Panc1 (cell line): ENCODE results near the gene CHAF1B. TPM values are rescaled to one million over a fixed set of nuclear protein-coding genes. Genes with fewer than 3 reads are reported as not detected.

Source experiments
- ATAC-seq: fragments of 200-7000 bp; cut with Tn5 transposase; 2 replicates; pipeline ENCODE4 v1.9.1; 2020; ENCODE audit warnings: mild to moderate bottlenecking, moderate library complexity
- Bru-seq: library from RNA; stranded (reverse); fragments of 400-500 nt; gene quantifications from one replicate; lab custom pipeline; 2021; lab: Mats Ljungman, UMichigan
- BruChase-seq, 2 experiments: library from RNA; stranded (reverse); fragments of 400-500 nt; gene quantifications; one replicate each; lab custom pipeline; 2021; lab: Mats Ljungman, UMichigan
- BruUV-seq: library from RNA; stranded (reverse); fragments of 400-500 nt; replicated peaks from 2 replicates; lab custom pipeline; 2021; lab: Mats Ljungman, UMichigan
- CTCF ChIA-PET: fragments of 300-600 bp; sonication (Branson Sonifier 250); formaldehyde crosslinking; loops from one replicate; lab custom pipeline; 2022; ENCODE audit warnings: antibody characterized with exemption; lab: Charles Lee
- POLR2A ChIA-PET: fragments of 300-600 bp; sonication (Branson Sonifier 250); formaldehyde crosslinking; loops from one replicate; lab custom pipeline; 2022; ENCODE audit warnings: antibody characterized with exemption; lab: Charles Lee
- DNase-seq: peaks from one replicate; pipeline ENCODE4 v3.0.0-alpha.2; 2010; ENCODE audit warnings: low read depth, low spot score
- H3K27ac ChIP-seq: 2 replicates; pipeline ENCODE4 v1.5.1; 2011; ENCODE audit warnings: mild to moderate bottlenecking, low read length, inconsistent platforms
- H3K27me3 ChIP-seq: fragments of 200-500 bp; sonication (Bioruptor generic); 2 replicates; pipeline ENCODE4 v1.6.0; 2014; ENCODE audit warnings: low read length, inconsistent platforms; ENCODE audit not compliant: control insufficient read depth, insufficient read depth
- H3K36me3 ChIP-seq: fragments of 200-500 bp; sonication (Bioruptor generic); 2 replicates; pipeline ENCODE4 v1.5.1; 2014; ENCODE audit warnings: inconsistent platforms, mild to moderate bottlenecking, low read length, moderate library complexity; ENCODE audit not compliant: control insufficient read depth, insufficient read depth
- H3K4me1 ChIP-seq: 2 replicates; pipeline ENCODE4 v1.5.1; 2011; ENCODE audit warnings: inconsistent platforms, mild to moderate bottlenecking, low read length, moderate library complexity; ENCODE audit not compliant: control insufficient read depth, insufficient read depth
- H3K4me3 ChIP-seq, 2 experiments: 2 replicates each; pipeline ENCODE4 v1.5.1; 2011 to 2012; ENCODE audit warnings: low read depth in 2 of 2, low read length in 2 of 2, mild to moderate bottlenecking in 2 of 2, inconsistent platforms in 1 of 2, moderate library complexity in 1 of 2
- H3K9me3 ChIP-seq: fragments of 200-500 bp; sonication (Bioruptor generic); 2 replicates; pipeline ENCODE4 v1.5.1; 2014; ENCODE audit warnings: low read depth, mild to moderate bottlenecking, inconsistent platforms, low read length, moderate library complexity; ENCODE audit not compliant: control insufficient read depth, insufficient read depth
- CTCF ChIP-seq: fragments of 450-650 bp; IDR thresholded peaks from 2 replicates; pipeline ENCODE4 v1.5.1; 2017; ENCODE audit warnings: mild to moderate bottlenecking
- POLR2AphosphoS5 ChIP-seq: IDR thresholded peaks from 2 replicates; pipeline ENCODE4 v1.6.1; 2012; ENCODE audit warnings: mild to moderate bottlenecking, low read depth, low read length, moderate library complexity
- SIN3A ChIP-seq: IDR thresholded peaks from 2 replicates; pipeline ENCODE4 v1.6.1; 2012; ENCODE audit warnings: low read depth, mild to moderate bottlenecking, low read length, moderate library complexity, borderline replicate concordance; ENCODE audit not compliant: insufficient read depth
- TCF7L2 ChIP-seq: IDR thresholded peaks from 2 replicates; pipeline ENCODE4 v1.6.1; 2011; ENCODE audit warnings: mild to moderate bottlenecking, low read depth, low read length, inconsistent platforms
- in situ Hi-C: cut with HindIII; loops from 2 replicates; pipeline ENCODE4 v1.10.0; 2016; ENCODE audit warnings: low sequenced_read_pairs, low pct_unique_long_range_greater_than_20kb
- intact Hi-C: fragments of 100-400 bp; cut with micrococcal nuclease; formaldehyde crosslinking; loops from one replicate; pipeline ENCODE4 v1.10.0; 2022; ENCODE audit not compliant: unreplicated experiment
- long read RNA-seq: library from polyadenylated mRNA; unstranded; transcript quantifications from one replicate; pipeline ENCODE4 v2.0.0, GENCODE V29; 2021; ENCODE audit not compliant: unreplicated experiment
- polyA plus RNA-seq: library from polyadenylated mRNA; unstranded; fragments of >200 nt; gene quantifications from one replicate; pipeline ENCODE4 v1.2.1, GENCODE V29; 2012; ENCODE audit warnings: missing spikeins; ENCODE audit not compliant: insufficient read length
- total RNA-seq: library from RNA; stranded (reverse); gene quantifications from one replicate; pipeline ENCODE4 v1.2.1, GENCODE V29; 2021; ENCODE audit not compliant: unreplicated experiment
- TF ChIP-seq, protein P1 (sequence below), 2 experiments: IDR thresholded peaks; 2 replicates each; pipeline ENCODE4 v1.6.1; 2011 to 2012; ENCODE audit warnings: low read depth in 2 of 2, control low read depth in 1 of 2, low read length in 1 of 2, mild to moderate bottlenecking in 1 of 2, moderate library complexity in 1 of 2; ENCODE audit not compliant: insufficient read depth in 1 of 2

Gene CHAF1B
- 18.4 TPM for total RNA-seq
- polyA plus RNA-seq, result 14.1 TPM
- Bru-seq, nascent RNA, result percentile 64 among the genes with signal in this experiment
- BruChase-seq, experiment 1, labeled RNA remaining after a 2-hour chase, result percentile 70 among the genes with signal in this experiment
- percentile 79 among the genes with signal in this experiment for BruChase-seq, experiment 2, labeled RNA remaining after a 6-hour chase
- long read RNA-seq, full-length matches to known transcripts, result 37 of 58 reads
- long read RNA-seq, partial matches to known transcripts, result 8 of 58 reads
- long read RNA-seq, other reads (novel, unspliced or antisense), result 13 of 58 reads

GRCh38 chr21:36385233-36386030 is at the start of gene CHAF1B:
CHAF1B (plus strand) TSS chr21:36385392; CDS start chr21:36386137, 745 bp downstream.
- Histone ChIP-seq H3K27me3 (no peaks in the 10 kb centered on the region), H3K9me3 (no peaks in the 10 kb centered on the region), H3K27ac (peak within 1 kb of the TSS; percentile 78), H3K4me1 (no peaks in the 10 kb centered on the region; the same call in 1 of the 2 replicates), H3K4me3 (peak within 1 kb of the TSS; percentile 58 to 72), H3K36me3 (no peaks in the 10 kb centered on the region; the same call in 1 of the 2 replicates)
- peak; percentile 7 for DNase-seq
- ATAC-seq, result peak; percentile 98
- BruUV-seq, result no TSS peak
- intact Hi-C loops (no loop called here), in situ Hi-C loops (no loop called here)
- TF ChIP-seq, protein P1, sequence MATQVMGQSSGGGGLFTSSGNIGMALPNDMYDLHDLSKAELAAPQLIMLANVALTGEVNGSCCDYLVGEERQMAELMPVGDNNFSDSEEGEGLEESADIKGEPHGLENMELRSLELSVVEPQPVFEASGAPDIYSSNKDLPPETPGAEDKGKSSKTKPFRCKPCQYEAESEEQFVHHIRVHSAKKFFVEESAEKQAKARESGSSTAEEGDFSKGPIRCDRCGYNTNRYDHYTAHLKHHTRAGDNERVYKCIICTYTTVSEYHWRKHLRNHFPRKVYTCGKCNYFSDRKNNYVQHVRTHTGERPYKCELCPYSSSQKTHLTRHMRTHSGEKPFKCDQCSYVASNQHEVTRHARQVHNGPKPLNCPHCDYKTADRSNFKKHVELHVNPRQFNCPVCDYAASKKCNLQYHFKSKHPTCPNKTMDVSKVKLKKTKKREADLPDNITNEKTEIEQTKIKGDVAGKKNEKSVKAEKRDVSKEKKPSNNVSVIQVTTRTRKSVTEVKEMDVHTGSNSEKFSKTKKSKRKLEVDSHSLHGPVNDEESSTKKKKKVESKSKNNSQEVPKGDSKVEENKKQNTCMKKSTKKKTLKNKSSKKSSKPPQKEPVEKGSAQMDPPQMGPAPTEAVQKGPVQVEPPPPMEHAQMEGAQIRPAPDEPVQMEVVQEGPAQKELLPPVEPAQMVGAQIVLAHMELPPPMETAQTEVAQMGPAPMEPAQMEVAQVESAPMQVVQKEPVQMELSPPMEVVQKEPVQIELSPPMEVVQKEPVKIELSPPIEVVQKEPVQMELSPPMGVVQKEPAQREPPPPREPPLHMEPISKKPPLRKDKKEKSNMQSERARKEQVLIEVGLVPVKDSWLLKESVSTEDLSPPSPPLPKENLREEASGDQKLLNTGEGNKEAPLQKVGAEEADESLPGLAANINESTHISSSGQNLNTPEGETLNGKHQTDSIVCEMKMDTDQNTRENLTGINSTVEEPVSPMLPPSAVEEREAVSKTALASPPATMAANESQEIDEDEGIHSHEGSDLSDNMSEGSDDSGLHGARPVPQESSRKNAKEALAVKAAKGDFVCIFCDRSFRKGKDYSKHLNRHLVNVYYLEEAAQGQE (IDR thresholded peaks at IDR 0.05; ENCODE audit: insufficient read depth in 1 of 2, low read depth in 2 of 2, low read length in 1 of 2), result no peak
- TF ChIP-seq TCF7L2 (no peak), SIN3A (no peak), POLR2AphosphoS5 (peak; percentile 61)
- ChIA-PET POLR2A (no interaction called here), CTCF (interaction anchor here (0.6 kb wide), 1 partner anchor 244 kb away, joined by 3 read pairs; no protein-coding TSS in a partner anchor)

GRCh38 chr21:36337099-36337509 is 48.1 kb upstream of the CHAF1B start:
- ChIA-PET CTCF (no interaction called here), POLR2A (no interaction called here)
- Histone ChIP-seq H3K9me3 (no peaks in the 10 kb centered on the region), H3K4me1 (no peaks in the 10 kb centered on the region), H3K27ac (no peak overlapping the region), H3K4me3 (no peak overlapping the region), H3K36me3 (peaks cover 10% of the 10 kb centered on the region; the same call in 1 of the 2 replicates), H3K27me3 (no peaks in the 10 kb centered on the region)
- ATAC-seq (no peak), DNase-seq (no peak)
- TSS peak; percentile 23 for BruUV-seq
- intact Hi-C loops, result no loop called here
- TF ChIP-seq POLR2AphosphoS5 (no peak), TCF7L2 (no peak), SIN3A (no peak), CTCF (no peak)
- TF ChIP-seq, protein P1 (IDR thresholded peaks at IDR 0.05; ENCODE audit: insufficient read depth in 1 of 2, low read depth in 2 of 2, low read length in 1 of 2), result no peak
- in situ Hi-C loops, result no loop called here
